Progenitor cell of endocrine pancreas (in vitro differentiated cells): ENCODE results near the gene PARS2. TPM values are rescaled to one million over a fixed set of nuclear protein-coding genes. Genes with fewer than 3 reads are reported as not detected.

Experiments
- DNase-seq: peaks from one replicate; pipeline ENCODE4 v3.0.0; 2021; ENCODE audit warnings: low spot score; ENCODE audit not compliant: unreplicated experiment
- H3K27ac Mint-ChIP-seq: 2 replicates; pipeline ENCODE4 v1.8.0; 2021; ENCODE audit warnings: mild to moderate bottlenecking, moderate library complexity, mixed read lengths
- H3K27me3 Mint-ChIP-seq: 2 replicates; pipeline ENCODE4 v1.8.0; 2021; ENCODE audit warnings: mixed read lengths
- H3K36me3 Mint-ChIP-seq: 2 replicates; pipeline ENCODE4 v1.8.0; 2022; ENCODE audit warnings: mixed read lengths; ENCODE audit not compliant: insufficient read depth
- H3K4me1 Mint-ChIP-seq: 2 replicates; pipeline ENCODE4 v1.8.0; 2021; ENCODE audit warnings: low read depth, mixed read lengths
- H3K4me3 Mint-ChIP-seq: 2 replicates; pipeline ENCODE4 v1.8.0; 2021; ENCODE audit warnings: low read depth, mild to moderate bottlenecking, moderate library complexity, mixed read lengths
- H3K9me3 Mint-ChIP-seq: 2 replicates; pipeline ENCODE4 v1.8.0; 2021; ENCODE audit warnings: low read depth, mixed read lengths
- total RNA-seq: library from RNA; stranded (reverse); gene quantifications from 2 replicates; pipeline ENCODE4 v1.2.1, GENCODE V29; 2021
- TF ChIP-seq, protein P1 (sequence below): fragments of 200-600 bp; sonication (generic); IDR thresholded peaks from one replicate; pipeline ENCODE4 v1.5.0; 2021; ENCODE audit warnings: antibody characterized with exemption, mild to moderate bottlenecking; ENCODE audit not compliant: unreplicated experiment

PARS2 gene
- total RNA-seq, 1 donor from 2014 or later = 11.0 TPM

DNA sequence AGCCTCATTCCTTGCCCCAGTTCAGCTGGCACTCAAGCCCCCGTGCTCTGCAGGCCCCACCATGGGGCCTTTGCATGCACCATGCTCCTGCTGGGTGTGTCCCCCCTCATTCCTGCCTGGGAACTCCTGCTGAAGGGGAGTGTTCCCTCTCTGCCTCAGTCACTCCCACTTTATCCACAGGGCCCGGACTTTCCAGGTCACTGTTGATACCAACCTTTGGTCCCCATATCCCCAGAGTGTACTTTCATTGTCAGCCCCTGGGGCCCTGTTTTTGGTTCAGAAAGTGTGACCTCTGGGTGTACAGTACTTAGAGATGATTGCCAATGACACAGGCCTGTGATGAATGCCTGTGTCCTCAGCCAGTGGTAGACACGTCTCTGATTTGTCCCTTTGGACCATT lies 33.9 kb upstream of the PARS2 start:
- no peak overlapping the region for H3K4me3 Mint-ChIP-seq
- no peak overlapping the region for H3K27ac Mint-ChIP-seq
- DNase-seq = no peak
- H3K9me3 Mint-ChIP-seq = no peaks in the 10 kb centered on the region
- TF ChIP-seq, protein P1, sequence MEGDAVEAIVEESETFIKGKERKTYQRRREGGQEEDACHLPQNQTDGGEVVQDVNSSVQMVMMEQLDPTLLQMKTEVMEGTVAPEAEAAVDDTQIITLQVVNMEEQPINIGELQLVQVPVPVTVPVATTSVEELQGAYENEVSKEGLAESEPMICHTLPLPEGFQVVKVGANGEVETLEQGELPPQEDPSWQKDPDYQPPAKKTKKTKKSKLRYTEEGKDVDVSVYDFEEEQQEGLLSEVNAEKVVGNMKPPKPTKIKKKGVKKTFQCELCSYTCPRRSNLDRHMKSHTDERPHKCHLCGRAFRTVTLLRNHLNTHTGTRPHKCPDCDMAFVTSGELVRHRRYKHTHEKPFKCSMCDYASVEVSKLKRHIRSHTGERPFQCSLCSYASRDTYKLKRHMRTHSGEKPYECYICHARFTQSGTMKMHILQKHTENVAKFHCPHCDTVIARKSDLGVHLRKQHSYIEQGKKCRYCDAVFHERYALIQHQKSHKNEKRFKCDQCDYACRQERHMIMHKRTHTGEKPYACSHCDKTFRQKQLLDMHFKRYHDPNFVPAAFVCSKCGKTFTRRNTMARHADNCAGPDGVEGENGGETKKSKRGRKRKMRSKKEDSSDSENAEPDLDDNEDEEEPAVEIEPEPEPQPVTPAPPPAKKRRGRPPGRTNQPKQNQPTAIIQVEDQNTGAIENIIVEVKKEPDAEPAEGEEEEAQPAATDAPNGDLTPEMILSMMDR = no peak
- peaks cover 5% of the 10 kb centered on the region for H3K4me1 Mint-ChIP-seq
- H3K36me3 Mint-ChIP-seq = no peaks in the 10 kb centered on the region
- peaks cover 26% of the 10 kb centered on the region for H3K27me3 Mint-ChIP-seq

DNA sequence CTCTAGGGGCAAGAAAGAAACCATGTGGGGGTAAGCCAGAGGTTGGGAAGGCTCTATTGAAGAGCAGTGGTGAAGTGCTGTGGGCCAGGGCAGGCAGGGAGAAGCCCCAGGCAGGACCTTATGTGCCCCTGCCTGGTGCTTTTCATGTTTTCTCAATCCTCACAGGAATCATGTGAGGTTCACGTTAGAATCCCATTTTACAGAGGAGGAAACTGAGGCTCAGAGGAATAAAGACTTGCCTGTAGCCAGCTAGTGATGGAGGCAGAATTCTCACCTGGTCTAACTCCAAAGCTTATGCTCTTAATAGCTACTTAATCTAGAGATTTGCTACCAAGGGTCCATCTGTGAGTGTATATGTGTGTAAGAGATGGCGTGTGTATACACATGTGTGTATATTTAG lies 32.6 kb upstream of the PARS2 start:
- H3K27ac Mint-ChIP-seq = no peak overlapping the region
- no peak overlapping the region for H3K4me3 Mint-ChIP-seq
- H3K27me3 Mint-ChIP-seq = peaks cover 20% of the 10 kb centered on the region
- H3K4me1 Mint-ChIP-seq = peaks cover 5% of the 10 kb centered on the region
- no peak for DNase-seq
- TF ChIP-seq, protein P1 = no peak
- no peaks in the 10 kb centered on the region for H3K36me3 Mint-ChIP-seq
- peaks cover 3% of the 10 kb centered on the region for H3K9me3 Mint-ChIP-seq

DNA sequence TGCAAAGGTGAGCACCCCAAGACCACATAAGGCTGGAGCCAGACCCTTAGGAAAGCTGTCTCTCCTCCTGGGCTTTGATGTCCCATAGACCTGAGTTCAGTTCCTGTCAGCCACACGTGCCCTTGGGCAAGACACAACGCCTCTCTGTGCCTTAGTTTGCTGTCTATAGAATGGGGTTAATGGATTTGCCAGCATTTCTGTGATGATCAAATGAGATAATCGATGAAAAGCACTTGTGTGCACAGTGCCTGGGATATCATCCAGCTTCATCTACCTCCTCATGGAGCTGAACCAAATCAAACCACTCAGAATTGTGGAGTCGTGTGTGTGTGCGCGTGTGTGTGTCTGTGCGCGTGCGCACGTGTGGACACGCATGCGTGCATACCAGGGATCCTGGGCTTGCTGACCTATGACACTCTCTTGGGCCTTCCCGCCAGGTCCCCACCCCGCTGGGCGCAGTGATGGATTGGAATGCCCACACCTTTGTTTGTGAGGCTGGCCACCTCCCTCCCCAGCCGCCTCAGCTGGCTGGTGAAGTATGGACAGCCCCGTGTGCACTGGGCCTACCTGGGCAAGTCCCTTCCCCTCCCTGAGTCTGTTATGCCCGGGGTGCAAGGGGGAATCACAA lies 31.6 kb upstream of the PARS2 start:
- Mint-ChIP-seq H3K36me3 (no peaks in the 10 kb centered on the region), H3K27me3 (peaks cover 16% of the 10 kb centered on the region), H3K4me1 (peaks cover 5% of the 10 kb centered on the region), H3K9me3 (peaks cover 3% of the 10 kb centered on the region), H3K4me3 (no peak overlapping the region), H3K27ac (no peak overlapping the region)
- no peak for DNase-seq
- TF ChIP-seq, protein P1 = no peak

DNA sequence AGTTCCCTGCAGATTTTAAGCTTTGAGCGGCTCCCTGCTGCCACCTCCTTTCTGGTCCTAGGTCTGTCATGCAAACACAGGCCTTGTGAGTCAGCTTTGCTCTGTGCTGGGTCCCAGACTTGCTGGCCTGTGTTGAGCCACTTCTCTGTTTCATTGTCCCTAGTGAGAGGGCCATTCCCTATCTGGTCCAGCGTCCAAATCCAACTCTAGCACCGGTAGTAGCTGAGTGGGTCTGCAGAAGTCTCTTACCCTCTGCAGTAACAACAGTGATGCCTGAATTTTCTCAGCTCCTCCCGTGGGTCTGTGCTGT lies 31.0 kb upstream of the PARS2 start:
- Mint-ChIP-seq H3K27ac (no peak overlapping the region), H3K9me3 (peaks cover 3% of the 10 kb centered on the region), H3K4me1 (peaks cover 5% of the 10 kb centered on the region), H3K27me3 (peaks cover 18% of the 10 kb centered on the region), H3K36me3 (no peaks in the 10 kb centered on the region), H3K4me3 (no peak overlapping the region)
- DNase-seq = no peak
- TF ChIP-seq, protein P1 = no peak

DNA sequence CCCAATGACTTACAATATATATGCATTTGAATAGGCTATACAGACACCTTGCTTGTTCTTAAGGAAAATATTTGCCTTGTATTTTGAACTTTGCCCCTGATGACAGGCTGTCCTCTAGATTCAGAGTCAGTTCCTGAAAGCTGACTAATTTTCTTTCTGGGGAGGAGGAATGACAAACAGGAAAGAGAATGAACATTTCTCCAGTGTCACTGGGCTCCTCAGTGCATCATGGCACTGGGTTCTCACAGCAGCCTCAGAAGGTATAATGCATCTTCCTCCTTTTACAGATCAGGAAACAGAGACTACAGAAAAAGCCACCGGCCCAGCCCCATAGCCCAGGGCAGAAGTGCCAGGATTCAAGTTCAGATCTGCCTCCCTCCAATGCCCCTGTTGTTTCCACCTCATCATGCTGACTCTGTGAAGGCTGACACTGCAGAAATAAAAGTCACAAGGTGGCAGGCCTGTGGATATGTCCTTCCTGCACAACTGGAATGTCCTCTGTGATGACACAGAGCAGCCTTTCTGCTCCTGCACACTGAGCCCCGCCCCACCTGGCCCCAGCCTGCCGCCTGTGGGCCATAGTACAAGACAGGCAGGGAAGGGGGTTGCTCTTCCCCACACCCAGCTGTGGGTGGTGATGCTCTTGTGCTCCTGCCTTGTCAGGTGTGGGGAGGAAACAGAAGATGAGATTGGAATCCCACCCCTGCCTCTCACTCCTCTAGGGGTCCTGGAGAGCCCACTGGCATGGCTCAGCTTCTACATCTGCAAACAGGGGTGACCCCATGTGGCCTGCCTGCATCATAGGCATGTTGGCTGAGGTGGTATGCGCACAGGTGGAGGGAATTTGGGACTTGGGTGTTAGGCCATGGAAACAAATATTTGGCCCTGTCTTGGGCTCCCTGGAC lies 30.4 kb upstream of the PARS2 start:
- TF ChIP-seq, protein P1 = no peak
- peaks cover 3% of the 10 kb centered on the region for H3K9me3 Mint-ChIP-seq
- H3K36me3 Mint-ChIP-seq = no peaks in the 10 kb centered on the region
- H3K4me3 Mint-ChIP-seq = no peak overlapping the region
- no peak overlapping the region for H3K27ac Mint-ChIP-seq
- H3K27me3 Mint-ChIP-seq = peaks cover 13% of the 10 kb centered on the region
- H3K4me1 Mint-ChIP-seq = peaks cover 5% of the 10 kb centered on the region
- DNase-seq = no peak
